ENCODE data around the gene SERGEF.
A peak's percentile ranks its signal among the peaks of the same experiment; 100 is the strongest.

SERGEF gene

GRCh38 chr11:17770917-17771316, 241.9 kb downstream of the SERGEF start:
- DNase-seq (ENCODE audit: low read depth): no peak

- no peak for DNase-seq (ENCODE audit: low read depth)
These were observed 242.7 kb downstream of the SERGEF start for GRCh38 chr11:17770048-17770652.

DNA sequence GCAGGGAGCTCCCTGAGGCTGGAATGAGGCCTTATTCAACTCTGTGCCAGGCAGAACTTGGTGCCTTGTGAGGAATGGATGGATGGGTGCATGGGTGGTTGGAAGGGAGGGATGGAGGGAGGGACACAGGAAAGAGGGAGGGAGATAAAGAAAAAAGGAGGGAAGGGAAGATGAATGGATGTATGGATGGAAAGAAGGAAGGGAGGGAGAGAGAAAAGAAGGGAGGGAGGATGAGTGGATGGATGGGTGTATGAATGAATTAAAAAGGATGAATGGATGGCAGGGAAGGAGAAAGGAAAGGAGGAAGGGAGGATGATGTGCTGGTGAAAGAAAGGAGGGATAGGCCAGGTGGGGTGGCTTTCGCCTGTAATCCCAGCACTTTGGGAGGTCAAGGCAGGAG, 243.6 kb downstream of the SERGEF start:
- DNase-seq (ENCODE audit: low read depth): no peak

DNA sequence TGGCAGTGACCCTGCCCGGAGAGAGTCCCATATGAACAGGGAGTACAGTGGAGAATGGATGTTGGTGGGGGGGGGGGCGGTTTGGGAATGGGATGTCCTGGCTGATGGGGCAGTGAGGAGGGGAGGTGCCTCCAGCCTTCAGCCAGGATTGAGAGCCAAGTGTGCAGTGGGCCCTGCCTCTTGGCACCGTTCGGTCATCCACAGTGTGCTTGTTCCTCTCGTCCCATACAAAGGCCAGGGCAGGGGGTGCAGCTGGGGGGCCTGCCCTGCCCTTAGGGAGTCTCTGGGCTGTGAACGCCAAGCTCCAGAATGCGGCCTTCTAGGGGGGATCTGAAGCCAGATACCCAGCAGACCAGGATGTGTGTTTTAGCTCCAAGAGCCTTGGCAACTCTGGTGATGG, 244.3 kb downstream of the SERGEF start:
- DNase-seq (ENCODE audit: low read depth): no peak

DNA sequence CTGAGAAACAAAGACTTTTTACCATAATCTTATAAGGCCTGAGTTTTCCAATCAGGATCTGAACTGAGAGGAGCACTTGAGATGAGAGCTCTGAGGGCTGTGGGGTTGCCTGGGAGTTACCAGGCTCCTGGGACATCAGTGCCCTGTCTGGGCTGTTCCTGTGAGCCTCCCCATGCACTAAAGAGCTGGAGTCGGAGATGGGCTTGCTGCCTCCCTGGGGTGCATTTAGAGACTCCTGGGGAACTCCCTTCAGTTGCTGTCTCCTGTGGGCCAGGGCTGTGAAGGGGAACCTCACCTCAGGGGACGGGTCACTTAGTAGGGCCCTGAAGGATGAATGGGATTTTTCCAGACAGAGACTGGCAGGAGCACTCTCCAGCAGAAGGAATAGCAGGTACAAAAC, 244.9 kb downstream of the SERGEF start:
- no peak for DNase-seq (ENCODE audit: low read depth)

DNA sequence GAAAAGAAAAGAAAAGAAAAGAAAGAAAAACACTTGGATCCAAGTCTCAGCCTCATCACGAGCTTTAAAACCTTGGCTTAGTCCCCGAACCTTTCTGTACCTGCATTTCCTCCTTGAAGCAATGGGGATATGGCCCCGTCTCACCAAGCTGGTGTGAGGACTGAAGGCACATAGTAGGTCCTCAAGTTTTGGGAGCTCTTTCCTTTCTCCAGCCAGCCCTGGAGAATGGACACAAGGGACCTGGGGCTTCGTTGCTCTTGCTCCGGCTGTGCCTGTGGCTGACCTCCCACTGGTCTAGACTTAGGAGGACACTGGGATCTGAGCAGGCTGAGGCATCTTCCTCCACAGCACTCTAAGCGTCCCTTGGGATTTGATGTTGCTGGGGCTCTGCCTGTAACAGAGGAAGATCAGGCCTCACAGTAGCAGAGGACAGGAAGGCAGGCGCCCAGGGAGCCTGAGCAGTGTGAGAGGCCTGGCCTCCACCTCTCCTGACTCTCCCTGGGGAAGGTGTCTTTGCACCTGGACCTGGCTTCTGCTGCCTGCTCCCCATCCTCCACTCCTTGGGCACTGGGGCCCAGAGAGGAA, 245.5 kb downstream of the SERGEF start:
- no peak for DNase-seq (ENCODE audit: low read depth)

- DNase-seq (ENCODE audit: low read depth): no peak
These were observed 246.3 kb downstream of the SERGEF start for GRCh38 chr11:17766590-17766989.

- DNase-seq (ENCODE audit: low read depth): no peak
These were observed 246.8 kb downstream of the SERGEF start for GRCh38 chr11:17766073-17766359.

GRCh38 chr11:17765356-17766072, 247.3 kb downstream of the SERGEF start:
- peak; percentile 5 for DNase-seq (ENCODE audit: low read depth)

- no peak for DNase-seq (ENCODE audit: low read depth)
These were observed 248.2 kb downstream of the SERGEF start for GRCh38 chr11:17764446-17765218.

DNA sequence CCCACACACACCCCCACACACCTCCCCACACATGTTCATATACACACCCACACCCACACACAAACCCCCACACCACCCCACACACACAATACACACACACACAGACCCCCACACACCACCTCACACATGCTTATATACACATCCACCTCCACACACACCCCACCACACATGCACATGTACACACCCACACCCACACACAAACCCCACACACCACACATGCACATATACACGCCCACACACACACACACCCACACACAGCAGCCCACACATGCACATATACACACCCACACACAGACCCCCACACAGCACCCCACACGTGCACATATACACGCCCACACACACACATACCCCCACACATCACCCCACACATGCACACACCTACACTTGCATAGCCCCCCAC, 249.1 kb downstream of the SERGEF start:
- DNase-seq (ENCODE audit: low read depth): no peak

DNA sequence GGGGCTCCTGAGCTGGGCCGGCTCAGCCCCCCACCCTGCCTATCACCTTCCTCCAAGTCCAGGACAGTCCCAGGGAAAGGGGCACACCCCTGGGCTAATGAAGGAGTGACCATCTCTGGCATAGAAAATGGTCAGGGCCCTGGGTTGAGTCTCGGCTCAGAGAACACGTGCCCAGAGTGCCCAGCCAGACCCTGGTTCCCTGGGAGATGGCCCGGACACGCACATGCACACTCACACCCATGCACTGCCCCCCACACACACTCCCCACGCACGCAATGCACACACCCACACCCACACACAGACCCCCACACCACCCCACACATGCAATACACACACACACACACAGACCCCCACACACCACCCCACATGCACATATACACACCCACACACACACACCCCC, 249.6 kb downstream of the SERGEF start:
- DNase-seq (ENCODE audit: low read depth): no peak

- DNase-seq (ENCODE audit: low read depth): no peak
These were observed 250.4 kb downstream of the SERGEF start for GRCh38 chr11:17762309-17762974.

GRCh38 chr11:17760102-17761029, 252.5 kb downstream of the SERGEF start:
- DNase-seq (ENCODE audit: low read depth): peak; percentile 40

DNA sequence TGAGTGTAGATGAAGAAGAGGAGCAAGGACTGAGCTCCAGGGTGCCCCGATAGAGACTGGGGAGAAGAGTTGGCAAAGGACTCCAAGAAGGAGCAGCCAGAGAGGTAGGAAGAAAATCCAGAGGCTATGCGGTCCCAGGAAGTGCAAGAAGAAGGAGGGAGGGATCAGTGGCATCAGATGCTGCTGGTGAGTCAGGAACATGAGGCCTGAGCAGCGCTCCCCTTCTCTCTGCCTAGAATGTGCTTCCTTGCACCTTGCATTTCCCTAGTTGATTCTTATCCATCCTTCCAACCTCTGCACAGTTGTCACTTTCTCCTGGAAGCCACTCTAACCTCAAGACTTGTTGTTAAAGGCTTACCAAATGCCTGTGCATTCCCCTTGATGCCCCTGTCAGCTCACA, 257.0 kb downstream of the SERGEF start:
- no peak for DNase-seq (ENCODE audit: low read depth)

DNA sequence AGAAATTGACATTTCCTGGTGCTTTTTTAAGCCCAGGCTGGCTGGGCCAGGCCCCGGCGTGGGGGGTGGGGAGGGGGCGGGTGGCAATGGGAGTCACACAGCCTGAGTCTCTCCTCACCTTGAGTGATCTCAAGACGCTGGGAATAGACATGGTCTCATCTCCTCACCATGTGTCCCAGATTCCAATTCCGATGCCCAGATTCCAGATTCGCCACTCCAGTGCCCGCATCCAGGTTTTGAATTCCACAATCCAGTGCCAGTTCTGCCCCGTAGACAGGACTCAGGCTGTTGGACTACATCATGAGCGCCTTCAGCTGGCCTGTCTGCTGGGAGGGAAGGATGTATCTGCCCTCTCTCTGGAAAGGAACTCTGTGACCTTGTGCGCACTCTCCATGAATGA, 259.2 kb downstream of the SERGEF start:
- no peak for DNase-seq (ENCODE audit: low read depth)

DNA sequence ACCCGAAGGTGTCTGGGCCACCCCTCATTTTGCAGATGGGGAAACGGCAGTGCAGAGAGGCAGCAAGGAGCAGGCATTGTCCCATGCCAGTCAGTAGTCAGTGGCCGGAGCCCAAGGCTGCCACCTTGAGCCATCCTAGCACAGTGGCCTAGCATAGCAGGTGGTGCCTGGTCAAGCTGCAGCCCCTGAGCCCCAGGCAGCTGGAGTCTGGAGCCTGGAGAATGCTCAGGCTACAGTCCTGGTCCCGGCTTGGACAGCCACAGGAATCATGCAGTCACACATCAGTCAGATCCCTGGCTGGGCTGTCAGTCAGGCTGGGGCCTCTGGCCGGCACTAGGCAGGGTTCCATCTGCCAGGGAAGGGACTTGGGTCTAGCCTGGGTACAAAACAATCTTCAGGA, 259.7 kb downstream of the SERGEF start:
- no peak for DNase-seq (ENCODE audit: low read depth)

- DNase-seq (ENCODE audit: low read depth): no peak
These were observed 260.7 kb downstream of the SERGEF start for GRCh38 chr11:17752144-17752543.

GRCh38 chr11:17751558-17751957, 261.3 kb downstream of the SERGEF start:
- no peak for DNase-seq (ENCODE audit: low read depth)

- no peak for DNase-seq (ENCODE audit: low read depth)
These were observed 262.1 kb downstream of the SERGEF start for GRCh38 chr11:17750801-17751165.

DNA sequence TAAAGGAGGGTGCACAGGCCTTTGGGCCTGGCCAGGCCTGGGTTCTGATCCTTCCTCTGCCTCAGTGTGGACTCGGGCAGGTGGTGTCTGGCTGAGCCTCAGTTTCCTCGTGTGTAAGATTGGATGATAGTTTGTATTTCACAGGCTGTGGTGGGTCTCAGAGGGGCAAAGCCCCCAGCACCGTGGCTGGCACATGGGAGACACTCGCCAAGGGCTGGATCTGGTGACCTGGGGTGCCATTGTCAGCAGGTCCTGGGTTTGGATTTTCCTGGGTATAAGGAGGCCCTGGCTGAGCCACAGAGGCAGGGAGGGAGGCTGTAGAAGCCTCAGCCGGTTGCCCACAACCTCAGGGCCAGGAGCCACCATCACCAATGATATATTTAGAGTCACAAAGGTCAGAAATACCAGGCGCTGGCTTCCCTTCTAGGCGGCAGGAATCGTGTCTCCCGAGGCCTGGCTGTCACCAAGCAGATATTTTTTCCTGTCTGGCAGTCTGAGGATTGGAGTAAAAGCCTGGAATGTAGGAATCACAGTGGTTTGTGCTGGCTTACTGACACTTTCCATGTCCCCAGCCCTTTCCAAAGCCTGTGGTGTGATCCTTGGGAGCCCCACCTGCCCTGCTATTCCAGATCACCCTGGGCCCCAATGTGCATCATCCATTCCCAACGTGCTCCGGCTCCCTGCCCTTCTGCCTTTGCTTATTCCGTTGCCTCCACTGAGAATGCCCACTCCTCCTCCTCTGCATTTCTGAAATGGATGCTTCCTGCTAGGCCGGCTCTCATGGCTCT, 262.6 kb downstream of the SERGEF start:
- DNase-seq (ENCODE audit: low read depth): no peak
